ENCODE results near the gene ZNF816.

Gene ZNF816

GRCh38 chr19:52992109-52993004, 29.7 kb upstream of the ZNF816 start:
- no peak for DNase-seq (ENCODE audit: low read depth in 1 of 2, low spot score in 1 of 2)
- TF ChIP-seq CTCF (IDR thresholded peaks at IDR 0.05; ENCODE audit: insufficient read depth, low read length) (no peak), POLR2AphosphoS5 (IDR thresholded peaks at IDR 0.05; ENCODE audit: low read depth) (no peak), REST (IDR thresholded peaks at IDR 0.05; ENCODE audit: insufficient replicate concordance, low read depth) (no peak), SPI1 (IDR thresholded peaks at IDR 0.05; ENCODE audit: borderline replicate concordance, low read depth) (no peak), GABPA (IDR thresholded peaks at IDR 0.05; ENCODE audit: low read depth) (no peak)
- Histone ChIP-seq H3K4me3 (replicated peaks; ENCODE audit: insufficient read depth, low read length) (no peak overlapping the region), H3K27me3 (ENCODE audit: insufficient read depth, poor library complexity, severe bottlenecking) (no peaks in the 10 kb centered on the region), H3K27ac (replicated peaks) (no peak overlapping the region)

- Histone ChIP-seq H3K27me3 (ENCODE audit: insufficient read depth, poor library complexity, severe bottlenecking) (no peaks in the 10 kb centered on the region), H3K4me3 (replicated peaks; ENCODE audit: insufficient read depth, low read length) (no peak overlapping the region), H3K27ac (replicated peaks) (no peak overlapping the region)
- no peak for DNase-seq (ENCODE audit: low read depth in 1 of 2, low spot score in 1 of 2)
- TF ChIP-seq CTCF (IDR thresholded peaks at IDR 0.05; ENCODE audit: insufficient read depth, low read length) (no peak), GABPA (IDR thresholded peaks at IDR 0.05; ENCODE audit: low read depth) (no peak), SPI1 (IDR thresholded peaks at IDR 0.05; ENCODE audit: borderline replicate concordance, low read depth) (no peak), REST (IDR thresholded peaks at IDR 0.05; ENCODE audit: insufficient replicate concordance, low read depth) (no peak), POLR2AphosphoS5 (IDR thresholded peaks at IDR 0.05; ENCODE audit: low read depth) (no peak)
Observed at GRCh38 chr19:52991484-52991883, 28.8 kb upstream of the ZNF816 start.

- H3K4me3 ChIP-seq (replicated peaks; ENCODE audit: insufficient read depth, low read length), result no peak overlapping the region
- TF ChIP-seq POLR2AphosphoS5 (IDR thresholded peaks at IDR 0.05; ENCODE audit: low read depth), result no peak
- TF ChIP-seq GABPA (IDR thresholded peaks at IDR 0.05; ENCODE audit: low read depth), result no peak
- no peak for DNase-seq (ENCODE audit: low read depth in 1 of 2, low spot score in 1 of 2)
- H3K27ac ChIP-seq (replicated peaks), result no peak overlapping the region
- H3K27me3 ChIP-seq (ENCODE audit: insufficient read depth, poor library complexity, severe bottlenecking), result no peaks in the 10 kb centered on the region
Observed at GRCh38 chr19:52990759-52991418, 28.2 kb upstream of the ZNF816 start.

GRCh38 chr19:52988506-52988905, 25.8 kb upstream of the ZNF816 start:
- no peak overlapping the region for H3K4me3 ChIP-seq (replicated peaks; ENCODE audit: insufficient read depth, low read length)
- no peaks in the 10 kb centered on the region for H3K27me3 ChIP-seq (ENCODE audit: insufficient read depth, poor library complexity, severe bottlenecking)
- no peak for DNase-seq (ENCODE audit: low read depth in 1 of 2, low spot score in 1 of 2)
- TF ChIP-seq CTCF (IDR thresholded peaks at IDR 0.05; ENCODE audit: insufficient read depth, low read length), result no peak
- TF ChIP-seq POLR2AphosphoS5 (IDR thresholded peaks at IDR 0.05; ENCODE audit: low read depth), result no peak
- TF ChIP-seq REST (IDR thresholded peaks at IDR 0.05; ENCODE audit: insufficient replicate concordance, low read depth), result no peak
- TF ChIP-seq SPI1 (IDR thresholded peaks at IDR 0.05; ENCODE audit: borderline replicate concordance, low read depth), result no peak
- TF ChIP-seq GABPA (IDR thresholded peaks at IDR 0.05; ENCODE audit: low read depth), result no peak
- no peak overlapping the region for H3K27ac ChIP-seq (replicated peaks)
